Urothelium cell line (cell line): Measurements from ENCODE around the gene LPCAT1.
A peak's percentile ranks its signal among the peaks of the same experiment; 100 is the strongest.
"Not testable (repeated sequence)": the region's sequence is repeated elsewhere in the genome, so short reads cannot be mapped to it uniquely, and the experiment has no call there.

Experiments used
- DNase-seq: peaks from one replicate; pipeline ENCODE4 v3.0.0; 2011; ENCODE audit warnings: low spot score, mixed read lengths
- FAIRE-seq: peaks from 2 replicates; lab custom pipeline; 2011; peaks lifted over from hg19 to GRCh38; lab: Jason Lieb, UNC

Gene LPCAT1

GRCh38 chr5:1471997-1472963 lies 51.5 kb downstream of the LPCAT1 start:
- FAIRE-seq: no peak
- DNase-seq: no peak

DNA sequence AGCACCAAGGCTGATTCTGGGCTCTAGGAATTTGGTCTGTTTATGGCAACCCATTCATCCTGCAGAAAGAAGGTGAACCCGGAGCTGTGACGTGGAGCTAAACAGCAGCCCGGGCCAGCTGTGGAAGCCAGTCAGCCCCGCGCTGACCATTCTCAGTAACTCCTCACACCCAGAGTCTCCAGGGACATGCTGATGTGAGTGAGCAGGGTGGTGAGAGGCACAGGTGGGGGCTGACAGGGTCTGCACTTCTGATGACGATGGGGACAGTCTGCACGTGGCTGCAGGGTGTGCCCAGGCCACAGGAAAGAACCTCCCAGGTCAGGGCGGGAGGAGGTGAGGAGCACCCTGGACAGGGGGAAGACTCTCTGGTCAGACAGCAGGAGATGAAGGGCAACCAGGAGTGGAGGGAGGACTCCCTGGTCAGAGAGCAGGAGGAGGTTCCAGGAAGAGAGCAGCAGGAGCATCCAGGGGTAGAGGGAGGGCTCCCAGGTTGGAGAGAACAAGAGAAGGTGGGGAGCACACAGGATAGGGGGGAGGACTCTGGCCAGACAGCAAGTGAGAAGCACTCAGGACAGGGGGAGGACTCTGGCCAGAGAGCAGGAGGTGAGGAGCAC lies 52.4 kb downstream of the LPCAT1 start:
- no peak for DNase-seq
- FAIRE-seq: no peak

DNA sequence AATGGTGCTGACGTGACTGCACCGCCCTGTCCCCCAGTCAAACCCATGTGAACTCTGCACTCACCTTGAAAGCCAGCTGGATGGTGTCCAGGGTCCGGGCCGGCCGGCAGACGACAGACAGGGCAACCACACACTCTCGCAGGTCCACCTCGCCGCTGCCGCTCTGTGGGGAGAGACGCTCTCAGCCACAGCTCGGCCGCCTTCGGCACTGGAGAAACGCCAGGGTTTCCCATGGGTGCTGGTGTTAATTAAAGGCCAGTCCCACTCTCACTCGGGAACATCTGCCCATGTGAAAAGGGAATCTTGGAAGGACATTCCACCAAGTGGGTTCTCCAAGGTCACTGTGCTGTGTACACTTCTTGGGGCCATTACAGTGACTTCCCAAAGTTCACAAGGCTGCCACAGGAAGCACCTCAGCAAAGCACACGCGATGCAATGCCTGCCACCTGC lies 53.0 kb downstream of the LPCAT1 start:
- FAIRE-seq: peak; percentile 85

DNA sequence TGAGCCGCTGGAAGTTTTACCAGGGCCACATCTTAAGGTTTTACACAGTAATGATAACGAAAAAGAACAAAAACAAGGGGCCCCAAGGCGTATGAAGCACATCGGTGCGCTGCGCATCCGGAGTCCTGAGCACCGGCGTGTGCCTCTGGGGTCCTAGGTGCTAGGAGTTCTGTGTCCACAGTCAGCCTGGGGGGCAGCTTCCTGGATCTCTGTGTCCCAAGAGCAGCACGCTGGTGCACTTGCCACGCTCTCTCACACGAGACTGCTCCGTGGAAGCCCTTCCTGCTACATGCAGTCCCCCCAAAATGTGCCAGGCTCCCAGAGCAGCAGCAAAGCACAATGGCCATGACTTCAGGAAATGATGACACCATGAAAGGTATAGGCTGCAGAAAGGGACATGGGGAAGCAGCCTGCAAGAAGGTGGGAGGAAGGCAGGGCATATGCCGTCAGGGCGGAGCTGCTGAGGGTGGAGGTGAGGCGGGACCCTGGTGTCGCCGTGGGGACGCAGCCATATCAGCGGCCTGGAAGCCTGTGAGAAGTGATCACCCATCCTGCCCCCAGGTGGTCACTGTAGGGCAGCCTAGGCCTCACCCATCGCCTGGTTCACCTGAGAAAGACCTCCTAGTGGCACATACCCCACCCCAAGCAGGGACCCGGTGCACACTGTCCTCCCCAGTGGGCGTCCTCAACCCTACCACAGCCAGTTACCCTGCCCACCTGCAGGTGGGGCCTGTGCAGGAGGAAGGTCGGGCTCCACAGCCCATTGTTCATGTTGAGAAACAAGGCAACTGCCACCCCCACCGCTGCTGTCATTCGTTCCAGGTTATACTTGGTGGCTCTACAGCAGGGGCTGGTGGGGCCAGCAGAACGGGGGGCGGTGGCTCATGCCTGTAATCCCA lies 54.9 kb downstream of the LPCAT1 start:
- no peak for FAIRE-seq

More for the DNA sequence above, 53.0 kb downstream of the LPCAT1 start:
- no peak for DNase-seq

DNA sequence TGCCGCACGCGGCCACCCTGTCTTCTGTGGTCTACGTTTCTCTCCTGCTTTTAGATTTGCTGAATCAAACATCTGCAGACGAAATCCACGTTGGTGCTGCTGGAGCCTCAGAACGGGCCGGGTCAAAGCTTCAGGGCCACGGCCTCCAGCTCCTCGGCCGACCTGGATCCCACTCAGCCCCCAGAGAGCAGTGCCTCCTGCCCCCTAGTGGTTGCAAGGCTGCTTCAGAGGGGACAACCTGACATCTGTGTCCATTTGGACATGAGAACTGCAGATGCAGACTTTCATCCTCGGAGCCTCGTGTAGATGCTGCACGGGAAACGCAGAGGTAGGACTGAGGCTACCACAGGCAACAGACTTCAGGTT lies 55.5 kb downstream of the LPCAT1 start:
- DNase-seq (no peak), FAIRE-seq (no peak)

More for the DNA sequence above, 54.9 kb downstream of the LPCAT1 start:
- DNase-seq: no peak

GRCh38 chr5:1467341-1468246 lies 56.2 kb downstream of the LPCAT1 start:
- FAIRE-seq: no peak
- DNase-seq: no peak

DNA sequence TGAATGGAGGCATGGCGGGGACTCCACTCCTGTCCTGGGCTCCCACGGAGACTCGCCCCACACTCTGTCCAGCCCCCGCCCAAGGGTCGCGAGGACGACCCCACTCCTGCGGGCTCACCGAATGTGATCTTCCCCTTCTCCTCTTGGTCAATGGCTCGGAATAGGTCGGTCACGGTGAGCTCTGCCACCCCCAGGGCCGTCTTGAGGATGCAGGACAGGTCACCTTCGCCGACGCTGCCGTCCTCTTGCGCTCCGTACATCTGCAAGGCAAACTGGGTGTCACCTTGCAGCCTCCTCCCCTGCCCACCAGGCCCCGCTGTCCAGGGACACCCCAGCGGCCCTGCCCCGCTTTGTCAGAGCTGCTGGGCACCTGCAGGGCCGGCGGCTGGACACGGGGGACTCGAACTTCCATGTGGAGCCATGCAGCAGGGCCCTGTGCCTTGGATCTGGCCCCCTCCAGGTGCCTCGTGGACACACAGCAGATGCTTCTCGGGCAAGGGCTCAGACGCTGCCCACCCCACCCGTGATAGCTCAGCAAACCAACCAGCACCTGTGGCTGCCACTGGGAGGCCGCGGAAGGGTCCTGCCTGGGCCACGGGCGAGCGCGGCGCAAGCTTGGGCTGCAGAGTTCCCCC lies 57.0 kb downstream of the LPCAT1 start:
- FAIRE-seq: no peak

GRCh38 chr5:1465966-1466471 lies 57.7 kb downstream of the LPCAT1 start:
- DNase-seq (no peak), FAIRE-seq (no peak)

More for the DNA sequence above, 57.0 kb downstream of the LPCAT1 start:
- DNase-seq: no peak

DNA sequence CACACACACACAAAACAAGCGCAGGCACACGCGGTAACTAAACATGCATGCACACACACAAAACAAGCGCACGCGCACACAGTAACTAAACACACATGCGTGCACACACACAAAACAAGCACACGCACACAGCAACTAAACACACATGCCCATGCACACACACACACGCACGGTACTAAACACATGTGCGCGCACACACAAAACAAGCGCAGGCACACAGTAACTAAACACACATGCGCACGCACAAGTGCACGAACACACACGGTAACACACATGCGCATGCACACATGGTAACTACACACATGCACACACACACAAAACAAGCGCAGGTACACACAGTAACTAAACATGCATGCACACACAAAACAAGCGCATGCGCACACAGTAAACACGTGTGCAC lies 58.6 kb downstream of the LPCAT1 start:
- DNase-seq (no peak), FAIRE-seq (peak; percentile 99)

DNA sequence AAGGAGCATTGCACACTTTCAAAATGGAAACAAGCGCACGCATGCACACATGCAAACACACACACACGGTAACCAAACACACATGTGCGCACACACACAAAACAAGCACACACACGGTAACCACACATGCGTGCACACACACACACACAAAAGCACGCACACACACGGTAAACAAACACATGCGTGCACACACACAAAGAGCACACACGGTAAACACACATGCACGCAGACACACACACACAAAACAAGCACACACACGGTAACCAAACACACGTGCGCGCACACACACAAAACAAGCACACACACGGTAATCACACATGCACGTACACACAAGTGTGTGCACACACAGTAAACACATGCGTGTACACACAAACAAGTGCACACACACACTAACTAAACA lies 59.2 kb downstream of the LPCAT1 start:
- DNase-seq (no peak), FAIRE-seq (peak; percentile 95)

DNA sequence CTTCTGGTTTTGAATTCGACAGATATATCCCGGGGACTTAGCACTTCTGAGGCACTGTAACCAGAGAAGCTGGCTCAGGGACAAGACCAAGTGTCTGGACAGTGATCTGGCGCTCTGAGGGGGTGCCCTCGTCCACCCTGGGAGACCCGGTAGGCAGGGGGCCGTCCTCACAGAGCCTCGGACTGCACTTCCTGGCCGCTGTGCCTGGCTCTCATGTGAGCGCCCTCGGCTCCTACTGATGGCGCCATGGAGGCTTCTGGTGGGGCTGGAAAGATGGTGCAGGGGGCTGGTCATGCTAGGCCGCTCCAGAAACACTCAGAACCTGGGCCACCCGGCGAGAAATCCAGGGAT lies 59.7 kb downstream of the LPCAT1 start:
- DNase-seq (no peak), FAIRE-seq (no peak)

GRCh38 chr5:1463326-1464095 lies 60.2 kb downstream of the LPCAT1 start:
- no peak for DNase-seq
- FAIRE-seq: no peak

GRCh38 chr5:1462358-1462757 lies 61.4 kb downstream of the LPCAT1 start:
- FAIRE-seq: no peak
- no peak for DNase-seq

DNA sequence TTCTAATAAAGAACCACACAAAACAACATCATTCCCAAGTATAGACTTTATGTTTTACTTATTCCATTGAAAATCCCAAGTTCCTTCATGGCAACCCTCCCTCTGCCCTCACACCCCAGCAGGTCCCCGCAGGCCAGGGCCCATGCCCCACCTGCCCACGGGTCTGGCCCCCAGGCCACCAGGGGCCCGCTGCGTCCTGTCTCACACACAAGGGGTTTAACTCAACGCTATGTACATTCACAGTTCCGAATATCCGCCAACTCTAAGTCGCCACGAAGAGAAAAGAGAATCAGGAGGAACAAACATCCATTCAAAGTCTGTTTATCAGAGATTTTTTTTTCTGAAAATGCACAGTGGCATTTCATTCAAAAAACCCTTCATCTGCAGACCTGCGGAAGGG lies 62.4 kb downstream of the LPCAT1 start:
- DNase-seq (no peak), FAIRE-seq (no peak)

GRCh38 chr5:1460054-1460682 lies 63.6 kb downstream of the LPCAT1 start:
- DNase-seq (no peak), FAIRE-seq (no peak)

- not testable (repeated sequence) for DNase-seq, FAIRE-seq
Measured at GRCh38 chr5:1459435-1459834, 64.3 kb downstream of the LPCAT1 start.

DNA sequence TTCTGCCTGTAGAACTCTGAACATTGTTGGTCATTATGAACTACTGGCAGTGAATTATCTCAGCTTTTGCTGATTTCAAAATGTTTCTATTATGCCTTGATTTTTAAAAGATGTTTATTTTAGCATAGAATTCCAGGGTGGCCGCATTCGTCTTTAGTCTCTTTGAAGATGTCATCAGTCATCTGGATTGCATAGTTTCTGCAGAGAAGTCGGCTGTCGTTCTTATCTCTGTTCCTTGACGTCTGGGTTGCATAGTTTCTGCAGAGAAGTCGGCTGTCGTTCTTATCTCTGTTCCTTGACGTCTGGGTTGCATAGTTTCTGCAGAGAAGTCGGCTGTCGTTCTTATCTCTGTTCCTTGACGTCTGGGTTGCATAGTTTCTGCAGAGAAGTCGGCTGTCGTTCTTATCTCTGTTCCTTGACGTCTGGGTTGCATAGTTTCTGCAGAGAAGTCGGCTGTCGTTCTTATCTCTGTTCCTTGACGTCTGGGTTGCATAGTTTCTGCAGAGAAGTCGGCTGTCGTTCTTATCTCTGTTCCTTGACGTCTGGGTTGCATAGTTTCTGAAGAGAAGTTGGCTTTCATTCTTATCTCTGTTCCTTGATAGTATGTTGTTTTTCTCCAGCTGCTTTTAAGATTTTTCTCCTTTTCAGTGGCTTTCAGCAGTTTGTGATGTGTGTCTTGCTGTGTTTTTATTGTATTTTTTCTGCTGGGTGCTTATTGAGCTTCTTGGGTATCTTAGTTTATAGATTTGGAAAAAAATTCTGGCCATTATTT lies 67.5 kb downstream of the LPCAT1 start:
- DNase-seq, FAIRE-seq: not testable (repeated sequence)
